NCI-H69 (cell line): ENCODE measurements around the gene RAB42.
"Not testable (repeated sequence)": the region's sequence is repeated elsewhere in the genome, so short reads cannot be mapped to it uniquely, and the experiment has no call there.

Experiments used
- DNase-seq: peaks from one replicate; lab custom pipeline; 2025; lab: John Stamatoyannopoulos, UW

The RAB42 gene, protein sequence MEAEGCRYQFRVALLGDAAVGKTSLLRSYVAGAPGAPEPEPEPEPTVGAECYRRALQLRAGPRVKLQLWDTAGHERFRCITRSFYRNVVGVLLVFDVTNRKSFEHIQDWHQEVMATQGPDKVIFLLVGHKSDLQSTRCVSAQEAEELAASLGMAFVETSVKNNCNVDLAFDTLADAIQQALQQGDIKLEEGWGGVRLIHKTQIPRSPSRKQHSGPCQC

DNA sequence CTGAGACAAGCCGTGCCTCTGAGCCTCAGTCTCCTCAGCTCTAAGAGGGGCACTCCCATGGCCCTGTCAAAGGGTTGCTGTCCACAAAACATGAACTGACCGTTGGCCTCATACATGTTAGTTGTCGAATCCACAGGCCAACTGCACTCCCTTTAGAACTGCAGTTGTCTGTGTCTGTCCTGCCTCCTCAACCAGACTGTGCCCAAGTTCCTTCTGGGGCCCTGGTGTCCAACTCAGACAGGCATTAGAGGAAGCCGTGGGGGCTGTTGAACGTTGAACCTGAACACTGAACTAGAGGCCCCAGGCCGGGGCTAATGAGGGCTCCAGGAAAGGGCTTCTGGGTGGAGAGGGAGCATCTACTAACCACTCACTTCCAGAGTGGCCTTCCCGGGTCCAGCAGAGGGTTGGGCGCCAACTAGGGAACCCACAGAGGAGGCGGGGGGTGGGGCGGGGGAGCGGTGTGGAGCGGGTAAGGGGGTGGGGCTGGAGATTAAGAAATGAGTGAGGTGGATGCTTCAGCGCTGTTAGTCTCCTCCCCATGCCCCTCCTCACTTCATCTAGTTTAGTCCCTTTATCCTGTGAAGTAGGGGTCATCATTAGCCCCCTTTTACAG lies at the start of gene RAB42:
RAB42 (plus strand) TSS at position 558 of the 613 bp plus-strand sequence. CDS start 247 bp downstream, outside the sequence.
- DNase-seq: no peak

GRCh38 chr1:28545246-28545628 lies 46.8 kb upstream of the RAB42 start:
- DNase-seq: no peak

- peak; percentile 62 for DNase-seq
Observed at GRCh38 chr1:28548318-28548717, 43.7 kb upstream of the RAB42 start.

DNA sequence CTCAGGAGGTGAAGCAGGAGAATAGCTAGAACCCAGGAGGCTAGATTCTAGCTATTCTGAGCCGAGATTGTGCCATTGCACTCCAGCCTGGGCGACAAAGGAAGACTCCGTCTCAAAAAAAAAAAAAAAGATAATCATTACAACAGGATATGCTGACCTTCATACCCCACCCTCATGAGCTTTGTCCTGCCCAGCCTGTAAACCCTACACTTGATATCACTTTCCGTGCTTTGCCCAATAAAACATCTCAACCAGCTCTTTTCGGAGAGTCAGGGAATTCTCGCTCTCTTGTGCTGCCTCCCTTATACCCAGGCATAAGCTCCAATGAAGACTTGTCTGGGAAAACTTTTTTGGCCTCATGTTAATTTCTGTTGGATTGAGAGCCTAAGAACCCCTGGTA lies 40.7 kb upstream of the RAB42 start:
- DNase-seq: no peak

DNA sequence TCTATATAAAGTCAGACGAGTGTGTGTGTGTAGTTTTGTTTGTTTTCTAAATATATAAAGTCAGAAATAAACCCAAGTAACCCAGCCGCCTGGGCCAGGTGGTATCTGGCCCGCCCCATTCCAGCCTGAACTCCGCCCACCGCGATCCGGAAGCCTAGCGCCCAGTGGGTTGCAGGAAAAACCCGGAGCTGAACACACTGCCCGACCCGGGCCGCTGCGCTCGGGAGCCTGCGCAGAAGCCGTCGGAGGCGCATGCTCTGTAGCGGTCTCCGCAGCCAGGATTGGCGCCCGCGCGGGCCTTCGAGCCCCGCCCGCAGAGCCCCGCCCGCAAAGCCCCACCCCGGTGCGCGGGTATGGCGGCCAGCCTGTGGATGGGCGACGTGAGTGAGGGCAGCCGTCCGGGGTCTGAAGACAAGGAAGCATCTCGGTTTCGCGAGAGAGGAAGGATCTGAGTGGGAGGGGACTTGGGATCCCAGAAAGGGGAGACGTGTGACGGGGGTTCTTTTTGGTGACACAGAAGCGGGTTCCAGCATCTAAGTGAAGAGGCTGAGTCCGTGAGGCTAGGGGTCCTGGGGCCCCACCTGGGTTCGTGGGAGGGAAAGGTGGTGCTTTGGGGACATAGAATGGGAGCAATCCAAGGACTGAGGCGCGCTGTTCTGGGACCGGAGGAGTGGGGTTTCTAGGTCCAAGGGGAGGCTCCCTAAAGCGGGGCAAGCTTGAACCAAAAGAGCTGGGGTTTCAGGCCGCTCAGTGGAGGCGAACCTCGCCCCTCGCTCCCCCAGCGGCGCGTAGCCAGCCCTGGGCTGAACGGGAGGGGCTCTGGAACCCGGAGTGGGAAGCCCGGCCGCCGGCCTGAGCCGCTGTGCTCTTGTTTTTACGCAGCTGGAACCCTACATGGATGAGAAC lies 39.1 kb upstream of the RAB42 start, which contains the start of gene TRNAU1AP:
TRNAU1AP (plus strand) TSS at position 328 of the 906 bp plus-strand sequence; CDS start at position 354, 26 bp downstream.
- peak; percentile 96 for DNase-seq

GRCh38 chr1:28560886-28561285 lies 31.2 kb upstream of the RAB42 start:
- no peak for DNase-seq

- DNase-seq: no peak
Observed at GRCh38 chr1:28564310-28564709, 27.8 kb upstream of the RAB42 start.

DNA sequence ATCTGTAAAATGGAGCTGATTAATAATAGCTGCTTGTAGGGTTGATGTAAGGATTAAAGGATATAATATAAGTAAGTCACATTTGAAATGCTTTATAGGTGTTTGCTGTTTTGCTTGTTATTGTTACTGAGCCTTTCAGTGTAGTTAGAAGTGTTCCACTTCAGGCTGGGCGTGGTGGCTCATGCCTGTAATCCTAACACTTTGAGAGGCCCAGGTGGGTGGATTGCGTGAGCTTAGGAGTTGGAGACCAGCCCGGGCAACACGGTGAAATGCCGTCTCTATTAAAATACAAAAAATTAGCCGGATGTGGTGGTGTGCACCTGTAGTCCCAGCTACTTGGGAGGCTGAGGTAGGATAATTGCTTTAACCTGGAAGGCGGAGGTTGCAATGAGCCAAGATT lies 27.0 kb upstream of the RAB42 start:
- DNase-seq: no peak

DNA sequence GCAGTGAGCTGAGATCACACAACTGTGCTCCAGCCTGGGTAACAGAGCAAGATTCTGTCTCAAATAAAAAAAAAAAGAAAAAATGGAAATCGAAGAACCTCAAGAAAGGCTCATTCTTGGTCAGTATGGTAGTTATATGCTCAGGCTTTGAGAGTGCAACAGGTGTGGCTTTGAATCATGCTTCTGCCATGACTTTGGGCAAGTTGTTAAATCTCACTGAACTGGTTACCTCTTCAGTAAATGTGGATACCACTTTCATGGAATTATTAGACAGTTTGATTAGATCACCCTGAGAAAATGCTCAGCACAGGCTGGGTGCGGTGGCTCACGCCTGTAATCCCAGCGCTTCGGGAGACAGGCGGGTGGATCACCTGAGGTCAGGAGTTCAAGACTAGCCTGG lies 26.3 kb upstream of the RAB42 start:
- DNase-seq: no peak

- DNase-seq: no peak
Observed at GRCh38 chr1:28566931-28567330, 25.1 kb upstream of the RAB42 start.

DNA sequence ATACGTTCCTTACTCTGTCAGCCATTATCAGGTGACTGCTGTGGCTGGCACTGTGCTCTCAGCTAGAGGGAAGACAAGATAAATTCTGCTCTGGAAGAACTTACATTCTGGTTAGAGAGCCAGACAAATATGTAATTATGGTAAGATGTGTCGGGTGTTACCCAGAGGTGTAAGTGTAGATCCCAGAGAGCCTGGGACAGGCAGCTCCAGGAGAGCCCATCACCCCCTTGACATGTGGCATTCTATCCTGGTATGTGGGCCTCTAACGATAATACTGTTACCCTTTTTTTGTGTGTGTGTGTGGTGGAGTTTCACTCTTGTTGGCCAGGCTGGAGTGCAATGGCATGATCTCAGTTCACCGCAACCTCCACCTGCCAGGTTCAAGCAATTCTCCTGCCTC lies 20.2 kb upstream of the RAB42 start:
- no peak for DNase-seq

GRCh38 chr1:28572891-28573290 lies 19.2 kb upstream of the RAB42 start:
- not testable (repeated sequence) for DNase-seq

DNA sequence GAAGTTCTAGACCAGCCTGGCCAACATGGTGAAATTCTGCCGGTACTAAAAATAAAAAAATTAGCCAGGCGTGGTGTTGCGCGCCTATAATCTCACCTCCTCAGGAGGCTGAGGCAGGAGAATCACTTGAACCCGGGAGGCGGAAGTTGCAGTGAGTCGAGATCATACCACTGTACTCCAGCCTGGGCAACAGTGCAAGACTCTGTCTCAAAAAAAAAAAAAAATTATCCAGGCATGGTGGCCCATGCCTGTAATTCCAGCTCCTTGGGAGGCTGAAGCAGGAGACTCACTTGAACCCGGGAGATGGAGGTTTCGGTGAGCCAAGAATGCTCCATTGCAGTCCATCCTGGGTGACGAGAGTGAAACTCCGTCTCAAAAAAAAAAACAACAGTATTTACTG lies 18.5 kb upstream of the RAB42 start:
- DNase-seq: no peak

GRCh38 chr1:28577052-28577678 lies 14.9 kb upstream of the RAB42 start:
- DNase-seq: peak; percentile 8

GRCh38 chr1:28577738-28578536 lies 14.1 kb upstream of the RAB42 start:
- DNase-seq: no peak

DNA sequence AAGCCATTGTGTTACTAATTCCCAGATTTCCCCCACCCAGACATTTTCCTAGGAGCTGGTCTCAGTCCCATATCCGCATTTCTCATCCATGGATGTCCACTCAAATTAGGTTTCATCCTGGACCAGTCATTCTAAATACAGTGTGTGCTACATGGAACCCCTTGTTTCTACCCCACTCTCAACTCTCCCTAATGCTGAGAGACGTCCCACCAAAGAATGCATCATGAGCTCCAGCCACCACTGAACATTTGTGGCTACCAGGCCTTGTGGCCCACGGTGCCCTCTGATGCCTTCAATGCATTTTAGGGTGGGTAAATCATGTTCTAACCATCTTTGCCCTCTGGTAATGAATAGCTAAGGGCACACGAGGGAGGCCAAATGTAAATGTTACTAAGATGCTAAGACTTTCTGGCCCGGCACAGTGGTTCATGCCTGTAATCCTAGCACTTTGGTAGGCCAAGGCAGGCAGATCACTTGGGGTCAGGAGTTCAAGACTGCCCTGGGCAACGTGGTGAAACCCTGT lies 13.3 kb upstream of the RAB42 start:
- DNase-seq: no peak

GRCh38 chr1:28579401-28579800 lies 12.7 kb upstream of the RAB42 start:
- DNase-seq: no peak

GRCh38 chr1:28580722-28581530 lies 11.1 kb upstream of the RAB42 start:
- DNase-seq: peak; percentile 61

DNA sequence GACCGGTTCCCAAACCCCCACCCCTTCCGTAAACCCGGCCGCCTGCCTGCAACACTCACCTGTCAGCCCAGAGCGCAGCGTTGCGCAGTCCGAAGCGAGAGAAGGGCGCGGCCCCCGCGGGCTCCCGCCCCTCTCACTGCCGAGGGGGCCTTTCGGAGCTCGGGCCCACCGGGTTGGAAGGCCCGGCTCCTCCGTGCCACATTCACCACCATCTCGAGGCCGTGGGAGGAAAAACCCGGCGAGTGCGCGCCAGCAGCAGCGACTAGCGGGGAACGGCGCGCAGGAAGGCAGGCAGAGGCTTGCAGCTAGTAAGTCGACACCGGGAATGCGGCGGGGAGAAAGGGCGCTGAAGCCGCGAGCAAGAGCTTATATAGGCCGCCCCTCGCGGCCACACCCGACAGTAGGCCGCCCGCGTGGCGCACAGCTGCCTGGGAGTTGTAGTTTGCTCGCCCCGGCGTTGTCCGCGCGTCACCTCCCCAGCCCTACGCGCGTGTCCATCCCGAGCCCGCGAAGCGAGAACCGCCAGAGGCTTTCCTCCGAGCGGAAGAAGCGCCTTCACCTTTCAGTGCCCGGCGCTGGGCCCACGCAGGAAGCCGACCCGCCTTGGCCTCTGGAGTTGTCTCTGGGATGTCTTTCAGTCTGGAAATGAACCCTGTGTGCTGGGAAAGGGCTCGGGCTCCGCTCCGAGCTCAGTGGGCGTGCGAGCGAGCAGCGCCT lies 10.4 kb upstream of the RAB42 start:
- peak; percentile 94 for DNase-seq

DNA sequence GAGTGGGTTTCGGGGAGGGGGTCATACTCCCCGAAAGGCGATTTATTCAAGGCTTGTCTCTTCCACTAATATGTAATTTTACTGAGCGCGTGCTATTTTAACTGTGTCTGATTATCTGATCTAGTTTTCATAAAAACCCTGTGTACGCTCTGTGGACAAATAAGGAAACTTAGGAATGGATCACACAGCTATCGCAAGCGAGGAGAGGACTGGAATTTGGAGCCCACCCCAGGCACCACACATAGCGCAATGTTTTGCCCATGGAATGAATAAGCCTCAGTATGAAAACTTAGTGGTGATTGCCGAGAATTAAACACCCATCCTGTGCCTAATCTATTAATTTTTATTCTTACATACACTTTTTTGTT lies 9.8 kb upstream of the RAB42 start:
- DNase-seq: peak; percentile 46
